K562 (cell line): ENCODE data around the gene PHOX2A. TPM values are rescaled to one million over a fixed set of nuclear protein-coding genes. Genes with fewer than 3 reads are reported as not detected.
A peak's percentile ranks its signal among the peaks of the same experiment; 100 is the strongest.

ENCODE experiments used
- CBX8 ChIP-seq: fragments of 200-600 bp; sonication (generic); IDR thresholded peaks from 2 replicates; pipeline ENCODE4 v1.6.1; 2012; ENCODE audit warnings: borderline replicate concordance, mixed run types, low read depth, mild to moderate bottlenecking, moderate library complexity, mixed read lengths, low read length, control low read depth, inconsistent platforms; ENCODE audit not compliant: poor library complexity, severe bottlenecking; ENCODE audit errors: extremely low read depth
- CCNT2 ChIP-seq: IDR thresholded peaks from 2 replicates; pipeline ENCODE4 v1.6.1; 2011; ENCODE audit warnings: borderline replicate concordance, low read depth, mild to moderate bottlenecking, moderate library complexity, mixed read lengths, low read length; ENCODE audit not compliant: insufficient read length; ENCODE audit errors: extremely low read depth
- HNRNPK ChIP-seq: fragments of 200-400 bp; formaldehyde crosslinking; IDR thresholded peaks from one replicate; pipeline ENCODE4 v1.6.1; 2018; ENCODE audit warnings: mild to moderate bottlenecking, low read depth, low read length; ENCODE audit not compliant: poor library complexity, severe bottlenecking
- MAFF ChIP-seq: IDR thresholded peaks from 2 replicates; pipeline ENCODE4 v1.6.1; 2012; ENCODE audit warnings: low read length, improper control_type of control experiment
- NFRKB ChIP-seq: fragments of 450-650 bp; IDR thresholded peaks from 2 replicates; pipeline ENCODE4 v1.6.1; 2016; ENCODE audit warnings: low read depth
- PRDM10 ChIP-seq: fragments of 450-650 bp; IDR thresholded peaks from 2 replicates; pipeline ENCODE4 v1.6.1; 2018; ENCODE audit not compliant: partially characterized antibody
- RHOXF2B ChIP-seq: fragments of 250-450 bp; sonication (Bioruptor Pico); conservative IDR thresholded peaks from 2 replicates; pipeline ENCODE4 v1.5.1; 2021
- ZFP1 ChIP-seq: fragments of 450-650 bp; formaldehyde crosslinking; IDR thresholded peaks from 2 replicates; pipeline ENCODE4 v1.4.0; 2020; ENCODE audit warnings: mild to moderate bottlenecking, mixed read lengths
- ZNF23 ChIP-seq: fragments of 250-450 bp; sonication (Bioruptor Pico); IDR thresholded peaks from 2 replicates; pipeline ENCODE4 v1.4.0; 2020; ENCODE audit warnings: mild to moderate bottlenecking
- ZNF274 ChIP-seq: IDR thresholded peaks from 2 replicates; pipeline ENCODE4 v1.6.1; 2011; ENCODE audit warnings: low read depth, mild to moderate bottlenecking, low read length, moderate library complexity, borderline replicate concordance
- ZNF280B ChIP-seq: fragments of 250-450 bp; sonication (Bioruptor Pico); IDR thresholded peaks from 2 replicates; pipeline ENCODE4 v1.5.1; 2021; ENCODE audit warnings: mild to moderate bottlenecking
- ZNF511 ChIP-seq: sonication (generic); formaldehyde crosslinking; IDR thresholded peaks from 2 replicates; pipeline ENCODE4 v1.8.0; 2022; ENCODE audit warnings: mild to moderate bottlenecking, missing genetic modification reagents
- ZNF668 ChIP-seq: fragments of 250-450 bp; sonication (Bioruptor Pico); IDR thresholded peaks from 2 replicates; pipeline ENCODE4 v1.8.0; 2022; ENCODE audit warnings: mild to moderate bottlenecking, inconsistent platforms
- ZNF696 ChIP-seq: fragments of 250-450 bp; sonication (Bioruptor Pico); conservative IDR thresholded peaks from 2 replicates; pipeline ENCODE4 v1.4.0; 2020; ENCODE audit warnings: mild to moderate bottlenecking, moderate library complexity
- ZNF717 ChIP-seq: fragments of 250-450 bp; sonication (Bioruptor Pico); IDR thresholded peaks from 2 replicates; pipeline ENCODE4 v1.5.0; 2021
- ZNF764 ChIP-seq: fragments of 250-450 bp; sonication (Bioruptor Pico); IDR thresholded peaks from 2 replicates; pipeline ENCODE4 v1.4.0; 2020; ENCODE audit warnings: low read depth, mild to moderate bottlenecking, moderate library complexity
- ZNF778 ChIP-seq: fragments of 450-650 bp; formaldehyde crosslinking; IDR thresholded peaks from 2 replicates; pipeline ENCODE4 v1.4.0; 2020; ENCODE audit warnings: mild to moderate bottlenecking, moderate library complexity
- ZNF785 ChIP-seq: fragments of 250-450 bp; sonication (Bioruptor Pico); IDR thresholded peaks from 2 replicates; pipeline ENCODE4 v1.4.0; 2020; ENCODE audit warnings: mild to moderate bottlenecking
- polyA plus RNA-seq, 8 experiments: library from polyadenylated mRNA; depleted of rRNA in 4 of 8; stranded (reverse) in 5 of 8; unstranded in 3 of 8; fragments of >200 nt; fragmentation: Nextera tagmentation in 2 of 8; fragmentation: Illumina TruSeq in 1 of 8; extraction: Ambion mirVana in 2 of 8; extraction: Trizol in 1 of 8; gene quantifications; 2 replicates each; pipeline versions ENCODE4 v1.2.1 to v1.2.3, GENCODE V29; 2011 to 2014; ENCODE audit warnings: inconsistent platforms in 1 of 8, missing spikeins in 1 of 8
- total RNA-seq, 7 experiments: library from RNA; depleted of rRNA in 6 of 7; stranded (reverse); fragments of >200 nt in 6 of 7; fragmentation: Illumina TruSeq in 2 of 7; extraction: Trizol in 2 of 7; gene quantifications; 2 replicates each; pipeline versions ENCODE4 v1.2.1 to v1.2.3, GENCODE V29; 2011 to 2021; ENCODE audit warnings: low replicate concordance in 1 of 7
- TF ChIP-seq, protein P1 (sequence below): sonication (generic); formaldehyde crosslinking; IDR thresholded peaks from 2 replicates; pipeline ENCODE4 v1.8.1; 2023; ENCODE audit warnings: missing genetic modification reagents, mild to moderate bottlenecking, borderline replicate concordance

The PHOX2A gene
- total and polyA plus RNA-seq, 9 of the 15 experiments (the other 6 are each of a cell fraction or from before 2014, with no cell fraction given), result not detected

DNA sequence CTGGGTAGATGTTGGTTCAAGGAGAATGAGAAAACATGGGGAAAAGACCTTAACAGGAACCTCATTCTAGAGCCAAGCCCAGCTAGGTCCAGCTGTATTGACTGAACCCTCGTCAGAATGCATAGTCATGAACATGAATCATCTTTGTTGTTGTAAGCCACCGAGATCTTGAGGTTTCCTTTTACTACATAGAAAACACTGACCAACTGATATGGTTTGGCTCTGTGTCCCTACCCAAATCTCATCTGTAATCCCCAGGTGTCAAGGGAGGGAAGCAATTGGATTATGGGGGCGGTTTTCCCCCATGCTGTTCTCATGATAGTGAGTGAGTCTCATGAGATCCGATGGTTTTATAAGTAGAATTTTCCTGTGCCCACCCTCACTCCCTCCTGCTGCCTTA is 19.4 kb upstream of the PHOX2A start (continued):
- TF ChIP-seq CCNT2 (no peak), CBX8 (no peak), ZNF696 (CRISPR knock-in tag) (no peak), RHOXF2B (no peak), NFRKB (no peak), ZFP1 (CRISPR knock-in tag) (no peak), ZNF23 (CRISPR knock-in tag) (no peak), ZNF764 (CRISPR knock-in tag) (no peak), ZNF280B (CRISPR knock-in tag) (no peak), HNRNPK (no peak), ZNF717 (CRISPR knock-in tag) (no peak), ZNF778 (CRISPR knock-in tag) (no peak), MAFF (peak; percentile 47; the same call in 1 of the 2 replicates), PRDM10 (peak; percentile 47), ZNF511 (CRISPR knock-in tag) (no peak), ZNF785 (CRISPR knock-in tag) (no peak), ZNF668 (CRISPR knock-in tag) (no peak), ZNF274 (no peak)
- TF ChIP-seq, protein P1, sequence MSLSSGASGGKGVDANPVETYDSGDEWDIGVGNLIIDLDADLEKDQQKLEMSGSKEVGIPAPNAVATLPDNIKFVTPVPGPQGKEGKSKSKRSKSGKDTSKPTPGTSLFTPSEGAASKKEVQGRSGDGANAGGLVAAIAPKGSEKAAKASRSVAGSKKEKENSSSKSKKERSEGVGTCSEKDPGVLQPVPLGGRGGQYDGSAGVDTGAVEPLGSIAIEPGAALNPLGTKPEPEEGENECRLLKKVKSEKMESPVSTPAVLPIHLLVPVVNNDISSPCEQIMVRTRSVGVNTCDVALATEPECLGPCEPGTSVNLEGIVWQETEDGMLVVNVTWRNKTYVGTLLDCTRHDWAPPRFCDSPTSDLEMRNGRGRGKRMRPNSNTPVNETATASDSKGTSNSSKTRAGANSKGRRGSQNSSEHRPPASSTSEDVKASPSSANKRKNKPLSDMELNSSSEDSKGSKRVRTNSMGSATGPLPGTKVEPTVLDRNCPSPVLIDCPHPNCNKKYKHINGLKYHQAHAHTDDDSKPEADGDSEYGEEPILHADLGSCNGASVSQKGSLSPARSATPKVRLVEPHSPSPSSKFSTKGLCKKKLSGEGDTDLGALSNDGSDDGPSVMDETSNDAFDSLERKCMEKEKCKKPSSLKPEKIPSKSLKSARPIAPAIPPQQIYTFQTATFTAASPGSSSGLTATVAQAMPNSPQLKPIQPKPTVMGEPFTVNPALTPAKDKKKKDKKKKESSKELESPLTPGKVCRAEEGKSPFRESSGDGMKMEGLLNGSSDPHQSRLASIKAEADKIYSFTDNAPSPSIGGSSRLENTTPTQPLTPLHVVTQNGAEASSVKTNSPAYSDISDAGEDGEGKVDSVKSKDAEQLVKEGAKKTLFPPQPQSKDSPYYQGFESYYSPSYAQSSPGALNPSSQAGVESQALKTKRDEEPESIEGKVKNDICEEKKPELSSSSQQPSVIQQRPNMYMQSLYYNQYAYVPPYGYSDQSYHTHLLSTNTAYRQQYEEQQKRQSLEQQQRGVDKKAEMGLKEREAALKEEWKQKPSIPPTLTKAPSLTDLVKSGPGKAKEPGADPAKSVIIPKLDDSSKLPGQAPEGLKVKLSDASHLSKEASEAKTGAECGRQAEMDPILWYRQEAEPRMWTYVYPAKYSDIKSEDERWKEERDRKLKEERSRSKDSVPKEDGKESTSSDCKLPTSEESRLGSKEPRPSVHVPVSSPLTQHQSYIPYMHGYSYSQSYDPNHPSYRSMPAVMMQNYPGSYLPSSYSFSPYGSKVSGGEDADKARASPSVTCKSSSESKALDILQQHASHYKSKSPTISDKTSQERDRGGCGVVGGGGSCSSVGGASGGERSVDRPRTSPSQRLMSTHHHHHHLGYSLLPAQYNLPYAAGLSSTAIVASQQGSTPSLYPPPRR (CRISPR knock-in tag), result no peak
